Neural cell (in vitro differentiated cells): ENCODE results near the gene PPFIA1. TPM values are rescaled to one million over a fixed set of nuclear protein-coding genes. Genes with fewer than 3 reads are reported as not detected.

ENCODE experiments used
- H2AFZ ChIP-seq: fragments of 200-600, 300-800 bp; sonication (generic), shearing (Covaris generic); 2 replicates; pipeline ENCODE4 v1.6.0; 2014; ENCODE audit warnings: low read depth, mild to moderate bottlenecking, antibody characterized with exemption, low read length, moderate library complexity
- H3F3A ChIP-seq: fragments of 200-600 bp; shearing (Covaris generic); 2 replicates; pipeline ENCODE4 v1.6.1; 2016; ENCODE audit warnings: mild to moderate bottlenecking, moderate library complexity, mixed read lengths, antibody characterized with exemption, low read length; ENCODE audit not compliant: insufficient read depth, poor library complexity, severe bottlenecking
- H3K27ac ChIP-seq: fragments of 200-600, 300-800 bp; sonication (generic), shearing (Covaris generic); 2 replicates; pipeline ENCODE4 v1.5.1; 2014; ENCODE audit warnings: mild to moderate bottlenecking, low read length, moderate library complexity
- H3K27me3 ChIP-seq: fragments of 300-800, 200-600 bp; sonication (generic), shearing (Covaris generic); 2 replicates; pipeline ENCODE4 v1.6.0; 2014; ENCODE audit warnings: mild to moderate bottlenecking, low read depth, low read length, moderate library complexity; ENCODE audit not compliant: insufficient read depth
- H3K36me3 ChIP-seq: fragments of 300-800, 200-600 bp; sonication (generic), shearing (Covaris generic); 2 replicates; pipeline ENCODE4 v1.5.1; 2014; ENCODE audit warnings: mild to moderate bottlenecking, antibody characterized with exemption, low read length, moderate library complexity; ENCODE audit not compliant: insufficient read depth
- H3K4me2 ChIP-seq: fragments of 300-800, 200-600 bp; sonication (generic), shearing (Covaris generic); 2 replicates; pipeline ENCODE4 v1.6.0; 2014; ENCODE audit warnings: mild to moderate bottlenecking, low read length
- H3K4me3 ChIP-seq: fragments of 300-800, 200-600 bp; sonication (generic), shearing (Covaris generic); 2 replicates; pipeline ENCODE4 v1.5.1; 2014; ENCODE audit warnings: mild to moderate bottlenecking, low read length, moderate library complexity
- H3K79me2 ChIP-seq: fragments of 200-600 bp; shearing (Covaris generic); replicated peaks from 2 replicates; pipeline ENCODE4 v1.6.0; 2014; ENCODE audit warnings: mild to moderate bottlenecking, low read length, moderate library complexity; ENCODE audit not compliant: insufficient read depth
- H3K9ac ChIP-seq: fragments of 300-800, 200-600 bp; sonication (generic), shearing (Covaris generic); 2 replicates; pipeline ENCODE4 v1.6.1; 2016; ENCODE audit warnings: mild to moderate bottlenecking, low read length, mixed read lengths
- H3K9me2 ChIP-seq: fragments of 200-600 bp; shearing (Covaris generic); 2 replicates; pipeline ENCODE4 v1.6.1; 2016; ENCODE audit warnings: mild to moderate bottlenecking, low read length, mixed read lengths; ENCODE audit not compliant: insufficient read depth
- H3K9me3 ChIP-seq: fragments of 200-600, 300-800 bp; sonication (generic), shearing (Covaris generic); 2 replicates; pipeline ENCODE4 v1.6.1; 2016; ENCODE audit warnings: mild to moderate bottlenecking, mixed run types, low read length, moderate library complexity, mixed read lengths
- H4K20me1 ChIP-seq: fragments of 200-600 bp; shearing (Covaris generic); 2 replicates; pipeline ENCODE4 v1.6.1; 2016; ENCODE audit warnings: mild to moderate bottlenecking, mixed run types; ENCODE audit not compliant: insufficient read depth
- CTCF ChIP-seq: fragments of 450-650 bp; IDR thresholded peaks from 2 replicates; pipeline ENCODE4 v1.5.1; 2014; ENCODE audit warnings: antibody characterized with exemption, mild to moderate bottlenecking, moderate library complexity; ENCODE audit not compliant: poor library complexity, severe bottlenecking
- EP300 ChIP-seq: fragments of 450-650 bp; conservative IDR thresholded peaks from 2 replicates; pipeline ENCODE4 v1.6.1; 2014; ENCODE audit warnings: antibody characterized with exemption, mild to moderate bottlenecking, moderate library complexity; ENCODE audit not compliant: poor library complexity, severe bottlenecking
- EZH2 ChIP-seq: fragments of 200-600, 300-800 bp; shearing (Covaris generic), sonication (generic); IDR thresholded peaks from 2 replicates; pipeline ENCODE4 v1.6.1; 2014; ENCODE audit warnings: antibody characterized with exemption, low read length, borderline replicate concordance, mild to moderate bottlenecking; ENCODE audit not compliant: insufficient read depth, poor library complexity, severe bottlenecking
- MXI1 ChIP-seq: fragments of 450-650 bp; conservative IDR thresholded peaks from 2 replicates; pipeline ENCODE4 v1.6.1; 2014; ENCODE audit warnings: antibody characterized with exemption, mild to moderate bottlenecking; ENCODE audit not compliant: poor library complexity, severe bottlenecking
- POLR2AphosphoS5 ChIP-seq: IDR thresholded peaks from 2 replicates; pipeline ENCODE4 v1.6.1; 2012
- RAD21 ChIP-seq: fragments of 450-650 bp; conservative IDR thresholded peaks from 2 replicates; pipeline ENCODE4 v1.6.1; 2014; ENCODE audit warnings: antibody characterized with exemption, mild to moderate bottlenecking, moderate library complexity
- REST ChIP-seq: IDR thresholded peaks from 2 replicates; pipeline ENCODE4 v1.6.1; 2012; ENCODE audit warnings: borderline replicate concordance
- SMC3 ChIP-seq: fragments of 450-650 bp; conservative IDR thresholded peaks from 2 replicates; pipeline ENCODE4 v1.6.1; 2014; ENCODE audit warnings: antibody characterized with exemption, mild to moderate bottlenecking, moderate library complexity; ENCODE audit not compliant: poor library complexity
- TAF1 ChIP-seq: IDR thresholded peaks from 2 replicates; pipeline ENCODE4 v1.6.1; 2012; ENCODE audit warnings: low read depth
- polyA plus RNA-seq: library from polyadenylated mRNA; depleted of rRNA; stranded (reverse); fragments of >200 nt; gene quantifications from 2 replicates; pipeline ENCODE4 v1.2.3, GENCODE V29; 2014

PPFIA1 gene
- polyA plus RNA-seq, 1 donor from 2014 or later: 48.9 TPM

DNA sequence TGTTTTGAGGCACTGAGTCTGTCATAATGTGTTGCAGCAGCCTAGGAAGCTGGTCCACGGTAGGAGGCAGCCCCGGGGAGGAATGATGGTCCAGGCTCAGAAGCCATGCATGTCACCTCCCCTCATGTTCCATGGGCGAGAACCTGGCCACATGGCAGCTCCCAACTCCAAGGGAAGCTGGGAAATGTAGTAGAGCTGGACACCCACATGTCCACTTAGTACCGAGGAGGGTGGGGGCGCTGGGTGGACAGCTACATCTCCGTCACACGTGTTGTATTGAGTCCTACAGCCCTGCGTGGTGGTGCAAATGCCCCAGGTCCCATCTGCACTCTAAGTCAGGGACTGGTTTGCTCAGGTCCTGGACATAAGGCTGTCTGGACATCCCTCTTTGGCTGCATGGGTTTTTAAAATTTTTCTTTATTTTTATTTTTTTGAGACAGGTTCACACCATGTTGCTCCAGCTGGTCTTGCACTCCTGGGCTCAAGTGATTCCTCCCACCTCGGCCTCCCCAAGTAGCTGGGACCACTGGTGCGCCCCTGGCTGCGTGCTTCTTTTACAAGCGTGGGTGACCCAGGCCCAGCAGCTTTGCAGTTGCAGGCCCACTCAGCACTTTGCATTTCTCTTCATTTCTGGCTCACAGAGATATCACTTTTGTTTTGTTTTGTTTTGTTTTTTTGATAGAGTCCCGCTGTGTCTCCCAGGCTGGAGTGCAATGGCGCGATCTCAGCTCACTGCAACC is 123.9 kb downstream of the PPFIA1 start:
- TF ChIP-seq REST: no peak
- no peak for TF ChIP-seq POLR2AphosphoS5
- no peak for TF ChIP-seq RAD21
- TF ChIP-seq CTCF: no peak
- no peak for TF ChIP-seq EZH2
- TF ChIP-seq SMC3: no peak
- no peak for TF ChIP-seq TAF1
- TF ChIP-seq EP300: no peak
- TF ChIP-seq MXI1: no peak
- H3K79me2 ChIP-seq: peaks cover 12% of the 10 kb centered on the region
- no peaks in the 10 kb centered on the region for H3K36me3 ChIP-seq
- no peaks in the 10 kb centered on the region for H4K20me1 ChIP-seq
- no peak overlapping the region for H3K4me3 ChIP-seq
- no peak overlapping the region for H3K4me2 ChIP-seq
- H3K9me2 ChIP-seq: no peaks in the 10 kb centered on the region
- H3K27ac ChIP-seq: no peak overlapping the region
- H3F3A ChIP-seq: no peaks in the 10 kb centered on the region
- no peaks in the 10 kb centered on the region for H3K27me3 ChIP-seq
- H3K9me3 ChIP-seq: no peaks in the 10 kb centered on the region
- no peak overlapping the region for H3K9ac ChIP-seq
- no peak overlapping the region for H2AFZ ChIP-seq

DNA sequence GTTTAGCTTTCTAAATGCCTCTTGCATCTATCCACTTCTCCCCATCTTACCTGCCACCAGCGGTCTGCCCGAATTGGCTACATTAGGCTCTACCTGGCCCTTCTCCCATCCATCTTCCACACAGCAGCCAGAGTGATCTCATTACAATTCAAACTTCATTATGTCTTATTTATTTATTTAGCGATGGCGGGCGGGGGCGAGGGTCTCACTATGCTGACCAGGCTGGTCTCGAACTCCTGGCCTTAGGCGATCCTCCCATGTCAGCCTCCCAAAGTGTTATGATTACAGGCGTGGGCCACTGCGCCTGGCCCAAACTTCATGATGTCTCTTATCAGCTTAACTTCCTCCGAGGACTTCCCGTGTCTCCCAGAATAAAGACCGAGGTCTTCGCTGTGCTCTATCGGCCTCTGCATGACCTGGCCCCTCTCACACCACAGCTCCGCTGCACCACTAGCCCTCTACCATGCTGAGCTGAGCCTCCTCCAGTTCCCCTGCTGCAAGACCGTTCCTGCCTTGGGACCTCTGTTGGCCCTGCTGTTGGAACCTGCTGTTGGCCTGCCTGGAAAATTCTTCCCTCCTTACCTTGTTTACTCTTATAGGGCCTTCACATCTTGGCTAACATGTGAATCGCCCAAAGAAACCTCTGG is 127.0 kb downstream of the PPFIA1 start:
- Histone ChIP-seq H3K4me2 (peak overlapping the region; percentile 74), H3K9ac (peak overlapping the region; percentile 83), H3K36me3 (no peaks in the 10 kb centered on the region), H3K79me2 (peaks cover 33% of the 10 kb centered on the region), H3K9me3 (no peaks in the 10 kb centered on the region), H3K4me3 (peak overlapping the region; percentile 93), H2AFZ (peak overlapping the region; percentile 97), H4K20me1 (no peaks in the 10 kb centered on the region), H3K27ac (no peak overlapping the region), H3K9me2 (no peaks in the 10 kb centered on the region), H3K27me3 (no peaks in the 10 kb centered on the region), H3F3A (no peaks in the 10 kb centered on the region)
- TF ChIP-seq SMC3: no peak
- no peak for TF ChIP-seq MXI1
- no peak for TF ChIP-seq REST
- no peak for TF ChIP-seq TAF1
- TF ChIP-seq POLR2AphosphoS5: no peak
- TF ChIP-seq EZH2: no peak
- no peak for TF ChIP-seq CTCF
- TF ChIP-seq EP300: no peak
- no peak for TF ChIP-seq RAD21
